Karpas-422 (cell line): ENCODE results near the gene DNALI1. TPM values are rescaled to one million over a fixed set of nuclear protein-coding genes. Genes with fewer than 3 reads are reported as not detected.
"Not testable (repeated sequence)": the region's sequence is repeated elsewhere in the genome, so short reads cannot be mapped to it uniquely, and the experiment has no call there.

ENCODE experiments used
- DNase-seq: peaks from one replicate; pipeline ENCODE4 v3.0.0-alpha.2; 2015
- H2AFZ ChIP-seq: fragments of 200-600 bp; sonication (generic); 2 replicates; pipeline ENCODE4 v1.6.1; 2014; ENCODE audit warnings: antibody characterized with exemption, low read length, mixed read lengths
- H3K27ac ChIP-seq: fragments of 200-600 bp; sonication (generic); 2 replicates; pipeline ENCODE4 v1.5.1; 2014; ENCODE audit warnings: mild to moderate bottlenecking, low read length, moderate library complexity
- H3K27me3 ChIP-seq: fragments of 200-600 bp; sonication (generic); 2 replicates; pipeline ENCODE4 v1.6.1; 2014; ENCODE audit warnings: low read length, mixed read lengths
- H3K36me3 ChIP-seq: fragments of 200-600 bp; sonication (generic); 2 replicates; pipeline ENCODE4 v1.6.1; 2014; ENCODE audit warnings: low read length, mixed read lengths; ENCODE audit not compliant: insufficient read depth
- H3K4me1 ChIP-seq: fragments of 200-600 bp; sonication (generic); 2 replicates; pipeline ENCODE4 v1.6.1; 2014; ENCODE audit warnings: mild to moderate bottlenecking, low read length, mixed read lengths
- H3K4me2 ChIP-seq: fragments of 200-600 bp; sonication (generic); 2 replicates; pipeline ENCODE4 v1.6.1; 2014; ENCODE audit warnings: low read length, low read depth, mild to moderate bottlenecking; ENCODE audit not compliant: poor library complexity, severe bottlenecking
- H3K4me3 ChIP-seq: fragments of 200-600 bp; sonication (generic); 2 replicates; pipeline ENCODE4 v1.5.1; 2014; ENCODE audit warnings: mild to moderate bottlenecking, antibody characterized with exemption, low read length, mixed read lengths
- H3K79me2 ChIP-seq: fragments of 200-600 bp; sonication (generic); 2 replicates; pipeline ENCODE4 v1.6.1; 2014; ENCODE audit warnings: mild to moderate bottlenecking, low read length, mixed read lengths
- H3K9ac ChIP-seq: fragments of 200-600 bp; sonication (generic); 2 replicates; pipeline ENCODE4 v1.6.0; 2014; ENCODE audit warnings: low read length
- H3K9me2 ChIP-seq: fragments of 200-600 bp; sonication (generic), shearing (Covaris generic); replicated peaks from 2 replicates; pipeline ENCODE4 v1.6.0; 2014; ENCODE audit warnings: mild to moderate bottlenecking, low read length, moderate library complexity; ENCODE audit not compliant: insufficient read depth
- H3K9me3 ChIP-seq: fragments of 300-700, 200-600 bp; sonication (generic); 2 replicates; pipeline ENCODE4 v1.6.1; 2014; ENCODE audit warnings: low read length, mixed read lengths
- H4K20me1 ChIP-seq: fragments of 200-600 bp; sonication (generic); 2 replicates; pipeline ENCODE4 v1.6.1; 2014; ENCODE audit warnings: mild to moderate bottlenecking, antibody characterized with exemption, low read length, low read depth; ENCODE audit not compliant: insufficient read depth
- total RNA-seq: library from RNA; depleted of rRNA; stranded (reverse); fragments of >200 nt; shearing (Covaris generic); gene quantifications from 2 replicates; pipeline ENCODE4 v1.2.3, GENCODE V29; 2014; ENCODE audit warnings: low replicate concordance

Gene DNALI1
- total RNA-seq, 1 experiment from 2014 or later: not detected

DNA sequence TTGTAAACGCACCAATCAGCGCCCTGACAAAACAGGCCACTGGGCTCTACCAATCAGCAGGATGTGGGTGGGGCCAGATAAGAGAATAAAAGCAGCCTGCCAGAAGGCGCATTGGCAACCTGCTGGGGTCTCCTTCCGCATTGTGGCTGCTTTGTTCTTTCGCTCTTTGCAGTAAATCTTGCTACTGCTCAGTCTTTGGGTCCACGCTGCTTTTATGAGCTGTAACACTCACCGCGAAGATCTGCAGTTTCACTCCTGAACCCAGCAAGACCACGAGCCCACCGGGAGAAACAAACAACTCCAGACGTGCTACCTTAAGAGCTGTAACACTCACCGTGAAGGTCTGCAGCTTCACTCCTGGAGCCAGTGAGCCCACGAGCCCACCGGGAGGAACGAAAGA is 37.8 kb upstream of the DNALI1 start:
- not testable (repeated sequence) for H3K27me3 ChIP-seq, H3K9me3 ChIP-seq, H3K4me2 ChIP-seq, H4K20me1 ChIP-seq, H3K4me1 ChIP-seq, H2AFZ ChIP-seq, DNase-seq, H3K79me2 ChIP-seq, H3K9ac ChIP-seq, H3K27ac ChIP-seq, H3K9me2 ChIP-seq, H3K36me3 ChIP-seq, H3K4me3 ChIP-seq

DNA sequence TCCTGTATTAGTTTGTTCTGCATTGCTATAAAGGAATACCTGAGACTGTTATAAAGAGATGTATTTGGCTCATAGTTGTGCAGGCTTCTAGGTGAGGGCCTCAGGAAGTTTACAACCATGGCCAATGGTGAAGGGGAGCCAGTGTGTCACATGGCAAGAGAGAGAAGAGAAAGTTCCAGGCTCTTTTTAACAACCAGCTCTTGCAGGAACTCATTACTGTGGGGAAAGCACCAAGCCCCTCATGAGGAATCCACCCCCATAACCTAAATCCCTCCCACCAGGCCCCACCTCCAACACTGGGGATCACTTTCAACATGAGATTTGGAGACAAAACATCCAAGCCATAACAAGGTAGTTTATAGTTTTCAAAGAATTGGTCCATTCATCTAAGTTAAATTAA is 37.1 kb upstream of the DNALI1 start:
- Histone ChIP-seq H3K4me2 (no peak overlapping the region), H3K27ac (no peak overlapping the region), H2AFZ (no peak overlapping the region), H3K9me2 (no peaks in the 10 kb centered on the region), H3K27me3 (no peaks in the 10 kb centered on the region), H3K79me2 (no peaks in the 10 kb centered on the region), H3K4me3 (no peak overlapping the region), H3K9ac (no peak overlapping the region), H3K9me3 (no peaks in the 10 kb centered on the region), H4K20me1 (no peaks in the 10 kb centered on the region), H3K36me3 (no peaks in the 10 kb centered on the region), H3K4me1 (peaks cover 8% of the 10 kb centered on the region)
- DNase-seq: no peak

DNA sequence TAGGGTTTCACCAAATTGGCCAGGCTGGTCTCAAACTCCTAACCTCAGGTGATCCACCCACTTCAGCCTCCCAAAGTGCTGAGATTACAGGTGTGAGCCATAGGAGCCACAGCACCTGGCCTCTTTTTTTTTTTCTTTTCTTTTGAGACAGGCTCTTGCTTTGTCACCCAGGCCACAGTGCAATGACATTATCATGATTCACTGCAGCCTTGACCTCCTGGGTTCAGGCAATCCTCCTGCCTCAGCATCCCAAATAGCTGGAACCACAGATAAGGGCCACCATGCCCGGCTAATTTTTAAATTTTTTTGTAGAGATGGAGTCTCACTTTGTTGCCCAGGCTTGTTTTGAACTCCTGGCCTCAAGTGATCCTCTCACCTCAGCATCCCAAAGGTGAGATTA is 26.9 kb upstream of the DNALI1 start:
- H3K4me3 ChIP-seq, H3K9ac ChIP-seq, H4K20me1 ChIP-seq, H3K4me2 ChIP-seq, H2AFZ ChIP-seq, H3K27me3 ChIP-seq, H3K4me1 ChIP-seq, H3K27ac ChIP-seq, H3K9me3 ChIP-seq, H3K79me2 ChIP-seq, H3K9me2 ChIP-seq, DNase-seq, H3K36me3 ChIP-seq: not testable (repeated sequence)

DNA sequence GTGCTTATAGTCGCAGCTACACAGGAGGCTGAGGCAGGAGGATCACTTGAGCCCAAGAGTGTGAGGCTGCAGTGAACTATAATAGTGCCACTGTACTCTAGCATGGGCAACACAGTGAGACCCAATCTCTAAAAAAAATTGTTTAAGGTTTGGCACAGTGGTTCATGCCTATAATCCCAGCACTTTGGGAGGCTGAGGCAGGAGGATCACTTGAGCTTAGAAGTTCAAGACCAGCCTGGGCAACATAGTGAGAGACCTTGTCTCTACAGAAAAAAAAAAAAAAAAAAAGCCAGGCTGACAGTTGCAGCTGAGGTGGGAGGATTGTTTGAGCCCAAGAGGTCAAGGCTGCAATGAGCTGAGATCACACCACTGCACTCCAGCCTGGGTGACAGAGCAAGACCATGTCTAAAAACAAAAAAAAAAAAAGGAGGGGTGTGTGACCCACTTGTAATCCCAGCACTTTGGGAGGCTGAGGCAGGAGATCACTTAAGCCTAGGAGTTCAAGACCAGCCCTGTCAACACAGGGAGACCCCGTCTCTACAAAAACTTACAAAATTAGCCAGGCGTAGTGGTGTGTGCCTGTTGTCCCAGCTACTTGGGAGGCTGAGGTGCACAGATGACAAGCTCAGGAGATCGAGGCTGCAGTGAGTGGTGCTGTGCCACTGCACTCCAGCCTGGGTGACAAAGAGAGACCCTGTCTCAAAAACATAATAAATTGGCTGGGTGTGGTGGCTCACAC is 24.2 kb upstream of the DNALI1 start:
- H3K9ac ChIP-seq, DNase-seq, H3K27me3 ChIP-seq, H3K79me2 ChIP-seq, H3K27ac ChIP-seq, H3K4me2 ChIP-seq, H3K4me3 ChIP-seq, H3K9me2 ChIP-seq, H2AFZ ChIP-seq, H3K9me3 ChIP-seq, H4K20me1 ChIP-seq, H3K4me1 ChIP-seq: not testable (repeated sequence)
- H3K36me3 ChIP-seq: peaks cover 11% of the 10 kb centered on the region; the same call in 1 of the 2 replicates

DNA sequence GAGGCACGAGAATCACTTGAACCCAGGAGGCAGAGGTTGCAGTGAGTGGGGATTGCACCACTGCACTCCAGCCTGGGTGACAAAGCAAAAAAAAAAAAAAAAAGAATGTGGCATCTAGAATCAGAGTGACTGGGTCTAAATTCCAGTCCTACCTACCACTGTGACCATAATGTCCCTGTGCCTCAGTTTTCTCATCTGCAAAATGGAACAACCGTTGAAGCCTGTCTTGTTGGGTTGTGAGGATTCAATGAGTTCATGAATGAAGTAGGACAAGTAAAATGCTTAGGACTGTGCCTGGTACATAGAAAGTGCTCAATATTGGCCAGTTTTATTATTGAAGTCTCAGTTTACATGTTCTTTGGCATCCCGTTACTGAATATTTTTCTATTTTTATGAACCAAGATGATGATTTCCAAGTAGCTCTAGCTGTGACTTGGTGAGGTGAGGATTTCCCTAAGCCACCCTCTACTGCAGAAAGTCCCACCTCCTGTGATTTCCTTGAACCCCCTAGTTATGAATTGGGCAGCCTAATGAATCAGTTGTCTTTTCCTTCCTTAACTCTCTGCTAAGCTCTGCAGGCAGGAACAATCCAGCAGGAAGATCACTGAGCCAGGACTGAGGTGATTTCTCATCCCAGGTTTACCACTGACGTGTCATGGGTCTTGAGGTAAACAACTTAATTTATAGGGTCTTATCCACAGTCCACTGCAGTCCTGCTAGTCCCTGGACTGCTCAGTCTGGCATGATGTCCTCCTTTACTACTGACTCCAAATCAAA is 23.2 kb upstream of the DNALI1 start:
- no peak for DNase-seq
- no peak overlapping the region for H3K9ac ChIP-seq
- no peak overlapping the region for H3K4me2 ChIP-seq
- no peaks in the 10 kb centered on the region for H3K9me3 ChIP-seq
- no peak overlapping the region for H3K4me3 ChIP-seq
- H2AFZ ChIP-seq: no peak overlapping the region
- H3K36me3 ChIP-seq: peaks cover 14% of the 10 kb centered on the region; the same call in 1 of the 2 replicates
- H3K27me3 ChIP-seq: no peaks in the 10 kb centered on the region
- no peaks in the 10 kb centered on the region for H3K4me1 ChIP-seq
- H3K27ac ChIP-seq: no peak overlapping the region
- H3K9me2 ChIP-seq: no peaks in the 10 kb centered on the region
- 0 out of 2 replicates have a peak, but pooled peaks cover 4% of the 10 kb centered on the region for H4K20me1 ChIP-seq
- no peaks in the 10 kb centered on the region for H3K79me2 ChIP-seq

DNA sequence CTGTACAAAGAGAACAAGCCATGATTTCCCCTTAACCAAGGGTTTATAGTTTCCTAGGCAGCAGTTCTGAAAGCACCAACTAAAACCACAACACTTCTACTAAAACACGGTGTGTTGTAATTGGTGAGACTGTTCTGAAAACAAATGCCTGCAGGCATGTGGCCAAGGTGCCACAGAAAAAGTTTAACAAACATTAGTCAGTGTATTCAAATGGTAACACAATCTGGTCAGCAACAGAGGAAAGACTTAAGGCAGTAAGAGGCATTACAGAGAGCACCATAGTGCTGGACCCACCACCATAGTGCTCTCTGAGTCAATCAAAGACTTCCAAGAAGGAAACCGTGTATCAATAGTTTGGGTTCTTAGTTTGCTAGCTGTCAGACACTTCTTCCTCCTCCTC is 19.4 kb upstream of the DNALI1 start:
- DNase-seq: no peak
- Histone ChIP-seq H3K27ac (no peak overlapping the region), H2AFZ (no peak overlapping the region), H4K20me1 (0 out of 2 replicates have a peak, but pooled peaks cover 4% of the 10 kb centered on the region), H3K9me2 (no peaks in the 10 kb centered on the region), H3K4me3 (no peak overlapping the region), H3K4me1 (no peaks in the 10 kb centered on the region), H3K36me3 (peaks cover 18% of the 10 kb centered on the region; the same call in 1 of the 2 replicates), H3K4me2 (no peak overlapping the region), H3K79me2 (no peaks in the 10 kb centered on the region), H3K9ac (no peak overlapping the region), H3K9me3 (no peaks in the 10 kb centered on the region), H3K27me3 (no peaks in the 10 kb centered on the region)

DNA sequence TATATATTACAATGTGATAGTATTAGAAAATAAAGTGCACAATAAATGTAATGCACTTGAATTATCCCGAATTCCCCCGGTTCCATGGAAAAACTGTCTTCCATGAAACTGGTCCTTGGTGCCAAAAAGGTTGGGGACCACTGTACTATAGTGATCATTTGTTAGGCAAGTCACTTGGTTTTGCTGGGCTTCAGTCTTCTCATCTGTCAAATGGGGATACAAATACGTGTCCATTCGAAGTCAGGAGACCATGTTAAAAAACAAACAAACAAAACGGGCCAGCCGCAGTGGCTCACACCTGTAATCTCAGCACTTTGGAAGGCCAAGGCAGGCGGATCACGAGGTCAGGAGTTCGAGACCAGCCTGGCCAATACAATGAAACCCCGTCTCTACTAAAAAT is 17.6 kb upstream of the DNALI1 start:
- H3K4me3 ChIP-seq, H4K20me1 ChIP-seq, H3K4me2 ChIP-seq, H3K9me2 ChIP-seq, H3K79me2 ChIP-seq, H3K9ac ChIP-seq, H3K27ac ChIP-seq, H3K9me3 ChIP-seq, H2AFZ ChIP-seq, H3K4me1 ChIP-seq, DNase-seq, H3K27me3 ChIP-seq: not testable (repeated sequence)
- peaks cover 18% of the 10 kb centered on the region; the same call in 1 of the 2 replicates for H3K36me3 ChIP-seq

DNA sequence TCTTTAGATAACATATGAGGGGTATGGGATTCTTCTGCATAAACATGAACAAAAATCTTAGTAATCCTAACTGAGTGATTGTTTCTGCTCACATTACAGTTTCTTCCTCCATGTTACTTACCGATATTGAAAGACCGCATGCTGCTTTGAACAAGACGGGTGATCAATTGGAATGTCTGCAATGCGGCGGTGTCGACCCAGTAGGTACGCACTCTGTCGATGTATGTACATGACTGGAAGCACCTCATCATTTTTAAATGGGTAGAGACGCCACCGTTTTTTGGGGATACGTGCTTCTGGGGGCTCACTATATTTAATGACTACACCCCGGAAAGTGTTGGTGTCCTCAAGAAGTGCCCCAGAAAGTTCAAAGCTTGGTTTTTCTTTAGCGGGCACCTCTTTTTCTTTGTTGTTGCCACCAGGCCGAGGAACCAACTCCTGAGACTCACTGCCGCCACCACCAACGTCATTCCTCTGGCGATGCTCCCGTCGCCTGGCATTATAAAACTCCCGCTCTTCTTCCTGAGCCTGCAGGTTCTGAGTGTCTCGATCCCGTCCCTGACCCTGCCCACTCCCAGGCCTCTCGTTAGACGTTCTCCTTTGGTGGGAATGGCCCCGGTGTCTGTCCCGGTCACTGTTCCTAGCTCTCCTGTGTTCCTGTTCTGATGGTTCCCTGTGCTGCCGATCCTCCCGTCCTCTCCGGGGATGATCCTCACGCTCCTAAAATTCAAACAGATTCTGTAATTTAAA is 16.5 kb upstream of the DNALI1 start:
- Histone ChIP-seq H2AFZ (no peak overlapping the region), H3K27me3 (no peaks in the 10 kb centered on the region), H4K20me1 (0 out of 2 replicates have a peak, but pooled peaks cover 4% of the 10 kb centered on the region), H3K79me2 (0 out of 2 replicates have a peak, but pooled peaks cover 2% of the 10 kb centered on the region), H3K9me2 (no peaks in the 10 kb centered on the region), H3K9me3 (no peaks in the 10 kb centered on the region), H3K27ac (no peak overlapping the region), H3K4me3 (no peak overlapping the region), H3K4me1 (no peaks in the 10 kb centered on the region), H3K36me3 (peaks cover 20% of the 10 kb centered on the region; the same call in 1 of the 2 replicates), H3K9ac (no peak overlapping the region), H3K4me2 (no peak overlapping the region)
- DNase-seq: no peak
